NCI-H128 (cell line): ENCODE results near the gene ELMO1.

Experiments
- DNase-seq: peaks from one replicate; lab custom pipeline; 2025; ENCODE audit not compliant: unreplicated experiment; lab: John Stamatoyannopoulos, UW

The ELMO1 gene

GRCh38 chr7:37282093-37282444 is 166.6 kb downstream of the ELMO1 start:
- DNase-seq: no peak

GRCh38 chr7:37281368-37282092 is 167.1 kb downstream of the ELMO1 start:
- DNase-seq: no peak

GRCh38 chr7:37277513-37277912 is 171.2 kb downstream of the ELMO1 start:
- no peak for DNase-seq

- no peak for DNase-seq
Observed at GRCh38 chr7:37275078-37275710, 173.5 kb downstream of the ELMO1 start.

GRCh38 chr7:37273891-37274290 is 174.8 kb downstream of the ELMO1 start:
- DNase-seq: no peak

- no peak for DNase-seq
Observed at GRCh38 chr7:37269711-37270508, 178.8 kb downstream of the ELMO1 start.

- DNase-seq: no peak
Observed at GRCh38 chr7:37267251-37267650, 181.4 kb downstream of the ELMO1 start.

GRCh38 chr7:37265876-37266275 is 182.8 kb downstream of the ELMO1 start:
- DNase-seq: no peak

GRCh38 chr7:37265006-37265405 is 183.7 kb downstream of the ELMO1 start:
- DNase-seq: no peak

- no peak for DNase-seq
Observed at GRCh38 chr7:37262181-37262580, 186.5 kb downstream of the ELMO1 start.

- no peak for DNase-seq
Observed at GRCh38 chr7:37259319-37259821, 189.3 kb downstream of the ELMO1 start.

- DNase-seq: no peak
Observed at GRCh38 chr7:37256631-37257030, 192.0 kb downstream of the ELMO1 start.

GRCh38 chr7:37255327-37255944 is 193.2 kb downstream of the ELMO1 start:
- no peak for DNase-seq

- DNase-seq: no peak
Observed at GRCh38 chr7:37251222-37251621, 197.4 kb downstream of the ELMO1 start.

- DNase-seq: no peak
Observed at GRCh38 chr7:37249240-37249639, 199.4 kb downstream of the ELMO1 start.

- no peak for DNase-seq
Observed at GRCh38 chr7:37248396-37248861, 200.2 kb downstream of the ELMO1 start.

- DNase-seq: no peak
Observed at GRCh38 chr7:37247861-37248260, 200.8 kb downstream of the ELMO1 start.

GRCh38 chr7:37245590-37245989 is 203.1 kb downstream of the ELMO1 start:
- DNase-seq: no peak

- no peak for DNase-seq
Observed at GRCh38 chr7:37236906-37237305, 211.8 kb downstream of the ELMO1 start.

GRCh38 chr7:37235813-37236212 is 212.9 kb downstream of the ELMO1 start:
- no peak for DNase-seq

- DNase-seq: no peak
Observed at GRCh38 chr7:37234928-37235327, 213.7 kb downstream of the ELMO1 start.
